Measurements from ENCODE around the gene ZFP1. TPM values are rescaled to one million over a fixed set of nuclear protein-coding genes. Genes with fewer than 3 reads are reported as not detected.
A peak's percentile ranks its signal among the peaks of the same experiment; 100 is the strongest.

Gene ZFP1
- total RNA-seq, 2 donors from 2014 or later, result 10.4 to 13.3 TPM

DNA sequence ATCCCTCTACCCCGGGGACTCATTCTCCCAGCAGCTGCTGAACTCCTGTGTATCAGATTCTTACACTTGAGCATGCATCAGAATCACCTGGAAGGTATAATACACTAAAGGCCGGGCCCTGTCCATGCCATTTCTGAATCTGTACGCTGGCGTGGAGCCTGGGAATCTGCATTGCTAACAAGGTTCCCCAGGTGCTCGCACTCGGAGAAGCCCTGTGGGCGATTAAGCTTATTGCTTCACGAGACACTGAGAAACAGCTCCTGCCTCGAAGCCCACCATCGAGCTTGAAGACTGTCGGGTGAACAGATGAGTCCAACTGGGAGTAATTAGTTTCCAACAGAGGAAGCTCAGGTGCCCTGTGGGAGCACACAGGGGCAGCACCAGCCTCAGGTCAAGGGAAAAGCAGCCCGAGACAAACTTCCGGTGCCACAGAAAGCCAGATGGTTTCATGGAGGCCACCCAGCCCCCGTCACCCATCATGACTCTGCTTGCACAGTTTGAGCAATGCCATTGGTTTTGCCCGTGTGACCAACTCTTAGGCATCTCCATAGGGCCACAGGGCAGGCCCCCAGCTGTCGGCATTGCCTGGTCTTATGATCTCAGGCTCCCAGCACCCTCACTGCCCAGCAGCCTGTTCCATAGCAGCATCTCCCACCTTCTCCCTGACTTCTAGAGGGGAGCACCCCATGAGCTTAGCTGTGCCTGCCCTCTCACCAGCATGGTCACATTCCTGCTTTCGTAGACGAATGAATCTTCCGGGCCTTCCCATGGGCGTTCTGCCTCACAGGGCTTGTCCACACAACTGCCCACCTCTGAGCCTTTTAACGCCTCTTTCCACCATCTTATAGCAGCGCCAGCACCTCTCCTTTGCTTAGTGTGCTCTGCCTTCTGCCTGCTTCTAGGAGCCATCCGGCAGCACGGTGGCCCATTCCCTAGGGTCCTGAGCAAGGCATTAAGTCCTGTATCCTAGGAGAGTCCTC lies 47.8 kb downstream of the ZFP1 start:
- H3K4me3 ChIP-seq (ENCODE audit: low read length), result no peak overlapping the region
- WGBS, 2 experiments (ENCODE audit: insufficient coverage in 1 of 2, insufficient read length in 1 of 2), result 89 to 90% methylated on average over 24 of the region's 24 CpGs

DNA sequence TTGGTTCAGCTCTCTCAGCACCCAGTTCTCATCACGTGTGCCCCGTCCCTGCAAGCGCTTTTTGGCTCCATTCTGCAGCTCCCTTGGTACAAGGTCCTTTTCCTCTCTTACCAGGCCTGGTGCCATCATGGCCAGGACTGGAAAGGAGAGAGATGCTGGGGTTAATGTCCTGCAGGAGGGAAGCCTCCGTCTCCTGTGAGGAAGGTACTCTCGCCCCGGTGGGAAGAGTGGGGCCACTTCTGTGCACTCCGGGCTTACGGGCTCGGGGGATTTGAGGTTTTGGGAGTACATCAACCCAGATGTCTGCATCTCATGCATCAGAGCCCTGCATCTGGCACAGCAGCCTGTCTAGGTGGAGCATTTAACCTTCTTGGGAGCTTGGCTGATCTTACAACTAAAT lies 48.5 kb downstream of the ZFP1 start:
- Mint-ChIP-seq H3K9me3 (no peaks in the 10 kb centered on the region), H3K36me3 (ENCODE audit: low read depth) (no peaks in the 10 kb centered on the region), H3K27ac (no peak overlapping the region), H3K4me1 (peaks cover 17% of the 10 kb centered on the region), H3K4me3 (no peak overlapping the region), H3K27me3 (ENCODE audit: insufficient read depth) (peaks cover 22% of the 10 kb centered on the region)
- no peak overlapping the region for H3K4me3 ChIP-seq (ENCODE audit: low read length)
- no peak overlapping the region for H3K9ac ChIP-seq (ENCODE audit: extremely low read depth, low read length, poor library complexity, severe bottlenecking)
- no peaks in the 10 kb centered on the region for H3K9me3 ChIP-seq (ENCODE audit: control insufficient read depth, low read length)
- H3K4me1 ChIP-seq (ENCODE audit: control insufficient read depth, insufficient read depth, low read length), result peaks cover 6% of the 10 kb centered on the region
- no peaks in the 10 kb centered on the region for H3K36me3 ChIP-seq (ENCODE audit: control insufficient read depth, insufficient read depth, low read length)
- WGBS, 2 experiments (ENCODE audit: insufficient coverage in 1 of 2, insufficient read length in 1 of 2), result 81 to 83% methylated on average over 9 of the region's 9 CpGs
- TF ChIP-seq, protein P1, sequence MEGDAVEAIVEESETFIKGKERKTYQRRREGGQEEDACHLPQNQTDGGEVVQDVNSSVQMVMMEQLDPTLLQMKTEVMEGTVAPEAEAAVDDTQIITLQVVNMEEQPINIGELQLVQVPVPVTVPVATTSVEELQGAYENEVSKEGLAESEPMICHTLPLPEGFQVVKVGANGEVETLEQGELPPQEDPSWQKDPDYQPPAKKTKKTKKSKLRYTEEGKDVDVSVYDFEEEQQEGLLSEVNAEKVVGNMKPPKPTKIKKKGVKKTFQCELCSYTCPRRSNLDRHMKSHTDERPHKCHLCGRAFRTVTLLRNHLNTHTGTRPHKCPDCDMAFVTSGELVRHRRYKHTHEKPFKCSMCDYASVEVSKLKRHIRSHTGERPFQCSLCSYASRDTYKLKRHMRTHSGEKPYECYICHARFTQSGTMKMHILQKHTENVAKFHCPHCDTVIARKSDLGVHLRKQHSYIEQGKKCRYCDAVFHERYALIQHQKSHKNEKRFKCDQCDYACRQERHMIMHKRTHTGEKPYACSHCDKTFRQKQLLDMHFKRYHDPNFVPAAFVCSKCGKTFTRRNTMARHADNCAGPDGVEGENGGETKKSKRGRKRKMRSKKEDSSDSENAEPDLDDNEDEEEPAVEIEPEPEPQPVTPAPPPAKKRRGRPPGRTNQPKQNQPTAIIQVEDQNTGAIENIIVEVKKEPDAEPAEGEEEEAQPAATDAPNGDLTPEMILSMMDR (conservative IDR thresholded peaks at IDR 0.05), result no peak
- DNase-seq, result peak; percentile 52
- H3K27me3 ChIP-seq (ENCODE audit: control insufficient read depth, insufficient read depth, low read length, poor library complexity, severe bottlenecking), result peaks cover 16% of the 10 kb centered on the region
- H3K27ac ChIP-seq (ENCODE audit: low read depth, low read length), result no peak overlapping the region

More for the DNA sequence above, 47.8 kb downstream of the ZFP1 start:
- Mint-ChIP-seq H3K36me3 (ENCODE audit: low read depth) (no peaks in the 10 kb centered on the region), H3K4me3 (no peak overlapping the region), H3K27me3 (ENCODE audit: insufficient read depth) (peaks cover 22% of the 10 kb centered on the region), H3K9me3 (no peaks in the 10 kb centered on the region), H3K4me1 (peaks cover 17% of the 10 kb centered on the region), H3K27ac (no peak overlapping the region)
- Histone ChIP-seq H3K36me3 (ENCODE audit: control insufficient read depth, insufficient read depth, low read length) (no peaks in the 10 kb centered on the region), H3K27ac (ENCODE audit: low read depth, low read length) (no peak overlapping the region), H3K27me3 (ENCODE audit: control insufficient read depth, insufficient read depth, low read length, poor library complexity, severe bottlenecking) (peaks cover 16% of the 10 kb centered on the region), H3K9ac (ENCODE audit: extremely low read depth, low read length, poor library complexity, severe bottlenecking) (no peak overlapping the region), H3K9me3 (ENCODE audit: control insufficient read depth, low read length) (no peaks in the 10 kb centered on the region), H3K4me1 (ENCODE audit: control insufficient read depth, insufficient read depth, low read length) (peaks cover 6% of the 10 kb centered on the region)
- TF ChIP-seq, protein P1 (conservative IDR thresholded peaks at IDR 0.05), result no peak
- DNase-seq, result peak; percentile 42

DNA sequence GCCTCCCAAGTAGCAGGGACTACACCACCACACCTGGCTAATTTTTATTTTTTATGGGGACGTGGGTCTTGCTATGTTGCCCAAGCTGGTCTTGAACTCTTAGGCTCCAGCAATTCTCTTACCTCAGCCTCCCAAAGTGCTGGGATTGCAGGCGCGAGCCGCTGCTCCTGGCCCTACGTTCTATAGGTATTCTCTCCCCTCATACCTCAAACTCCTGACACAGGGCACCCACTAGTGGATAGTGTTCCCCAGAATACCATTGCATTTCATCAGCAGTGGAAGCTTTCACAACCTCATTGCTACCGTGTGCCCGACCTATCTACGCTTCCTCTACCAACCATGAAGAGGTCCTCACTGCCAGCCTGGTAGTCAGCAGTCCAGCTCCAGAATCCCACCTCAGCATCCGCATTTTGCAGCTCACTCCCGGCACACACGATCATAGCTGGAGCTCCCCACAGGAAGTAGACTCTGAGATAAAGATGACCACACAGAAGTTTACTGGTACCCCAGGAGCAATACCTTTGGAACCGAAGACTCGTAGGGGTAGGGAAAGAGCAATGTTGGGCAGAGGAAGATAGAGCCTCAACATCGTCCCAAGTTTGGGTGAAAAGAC lies 49.3 kb downstream of the ZFP1 start:
- H3K36me3 Mint-ChIP-seq (ENCODE audit: low read depth), result no peaks in the 10 kb centered on the region
- no peak overlapping the region for H3K4me3 Mint-ChIP-seq
- H3K9ac ChIP-seq (ENCODE audit: extremely low read depth, low read length, poor library complexity, severe bottlenecking), result no peak overlapping the region
- H3K27me3 ChIP-seq (ENCODE audit: control insufficient read depth, insufficient read depth, low read length, poor library complexity, severe bottlenecking), result peaks cover 16% of the 10 kb centered on the region
- WGBS, 2 experiments (ENCODE audit: insufficient coverage in 1 of 2, insufficient read length in 1 of 2), result 88% methylated on average over 14 of the region's 14 CpGs
- H3K27ac Mint-ChIP-seq, result no peak overlapping the region
- H3K36me3 ChIP-seq (ENCODE audit: control insufficient read depth, insufficient read depth, low read length), result no peaks in the 10 kb centered on the region
- peaks cover 6% of the 10 kb centered on the region for H3K4me1 ChIP-seq (ENCODE audit: control insufficient read depth, insufficient read depth, low read length)
- H3K27ac ChIP-seq (ENCODE audit: low read depth, low read length), result no peak overlapping the region
- H3K9me3 ChIP-seq (ENCODE audit: control insufficient read depth, low read length), result no peaks in the 10 kb centered on the region
- TF ChIP-seq, protein P1 (conservative IDR thresholded peaks at IDR 0.05), result no peak
- H3K4me1 Mint-ChIP-seq, result peaks cover 17% of the 10 kb centered on the region
- no peak overlapping the region for H3K4me3 ChIP-seq (ENCODE audit: low read length)
- H3K9me3 Mint-ChIP-seq, result no peaks in the 10 kb centered on the region
- peak; percentile 60 for DNase-seq
- H3K27me3 Mint-ChIP-seq (ENCODE audit: insufficient read depth), result peaks cover 22% of the 10 kb centered on the region

All from endodermal cell (in vitro differentiated cells).